ENCODE data around the gene GFRAL. TPM values are rescaled to one million over a fixed set of nuclear protein-coding genes. Genes with fewer than 3 reads are reported as not detected.

The GFRAL gene
- total RNA-seq, 2 donors from 2014 or later = not detected

GRCh38 chr6:55388211-55388610 is 60.9 kb downstream of the GFRAL start:
- Mint-ChIP-seq H3K4me1 (no peaks in the 10 kb centered on the region), H3K27me3 (no peaks in the 10 kb centered on the region), H3K27ac (no peak overlapping the region), H3K4me3 (no peak overlapping the region), H3K9me3 (peaks cover 16% of the 10 kb centered on the region), H3K36me3 (ENCODE audit: low read depth) (no peaks in the 10 kb centered on the region)
- ATAC-seq (replicated peaks) = no peak

GRCh38 chr6:55395871-55396270 is 68.6 kb downstream of the GFRAL start:
- no peak for ATAC-seq (replicated peaks)
- H3K4me1 Mint-ChIP-seq = no peaks in the 10 kb centered on the region
- no peak overlapping the region for H3K4me3 Mint-ChIP-seq
- H3K27me3 Mint-ChIP-seq = no peaks in the 10 kb centered on the region
- no peaks in the 10 kb centered on the region for H3K36me3 Mint-ChIP-seq (ENCODE audit: low read depth)
- H3K27ac Mint-ChIP-seq = no peak overlapping the region
- peaks cover 12% of the 10 kb centered on the region for H3K9me3 Mint-ChIP-seq

GRCh38 chr6:55397986-55398385 is 70.7 kb downstream of the GFRAL start:
- Mint-ChIP-seq H3K9me3 (peaks cover 5% of the 10 kb centered on the region), H3K4me3 (no peak overlapping the region), H3K27me3 (no peaks in the 10 kb centered on the region), H3K4me1 (no peaks in the 10 kb centered on the region), H3K27ac (no peak overlapping the region), H3K36me3 (ENCODE audit: low read depth) (no peaks in the 10 kb centered on the region)
- ATAC-seq (replicated peaks) = no peak

GRCh38 chr6:55399351-55399750 is 72.1 kb downstream of the GFRAL start:
- no peaks in the 10 kb centered on the region for H3K36me3 Mint-ChIP-seq (ENCODE audit: low read depth)
- H3K27me3 Mint-ChIP-seq = no peaks in the 10 kb centered on the region
- no peak overlapping the region for H3K4me3 Mint-ChIP-seq
- no peaks in the 10 kb centered on the region for H3K4me1 Mint-ChIP-seq
- no peak for ATAC-seq (replicated peaks)
- no peak overlapping the region for H3K27ac Mint-ChIP-seq
- peaks cover 8% of the 10 kb centered on the region for H3K9me3 Mint-ChIP-seq

- Mint-ChIP-seq H3K27me3 (no peaks in the 10 kb centered on the region), H3K4me3 (no peak overlapping the region), H3K36me3 (ENCODE audit: low read depth) (no peaks in the 10 kb centered on the region), H3K9me3 (peaks cover 17% of the 10 kb centered on the region), H3K4me1 (no peaks in the 10 kb centered on the region), H3K27ac (no peak overlapping the region)
- ATAC-seq (replicated peaks) = no peak
Measured at GRCh38 chr6:55405474-55406235, 78.4 kb downstream of the GFRAL start.

- Mint-ChIP-seq H3K36me3 (ENCODE audit: low read depth) (no peaks in the 10 kb centered on the region), H3K27me3 (no peaks in the 10 kb centered on the region), H3K4me3 (no peak overlapping the region), H3K4me1 (no peaks in the 10 kb centered on the region), H3K27ac (no peak overlapping the region), H3K9me3 (peaks cover 16% of the 10 kb centered on the region)
- no peak for ATAC-seq (replicated peaks)
Measured at GRCh38 chr6:55410674-55411073, 83.4 kb downstream of the GFRAL start.

- no peaks in the 10 kb centered on the region for H3K4me1 Mint-ChIP-seq
- no peak for ATAC-seq (replicated peaks)
- peaks cover 13% of the 10 kb centered on the region for H3K9me3 Mint-ChIP-seq
- H3K4me3 Mint-ChIP-seq = no peak overlapping the region
- H3K27me3 Mint-ChIP-seq = no peaks in the 10 kb centered on the region
- H3K27ac Mint-ChIP-seq = no peak overlapping the region
- H3K36me3 Mint-ChIP-seq (ENCODE audit: low read depth) = no peaks in the 10 kb centered on the region
Measured at GRCh38 chr6:55423933-55424332, 96.7 kb downstream of the GFRAL start.

- Mint-ChIP-seq H3K4me3 (no peak overlapping the region), H3K27me3 (no peaks in the 10 kb centered on the region), H3K27ac (no peak overlapping the region), H3K4me1 (no peaks in the 10 kb centered on the region), H3K9me3 (peaks cover 25% of the 10 kb centered on the region), H3K36me3 (ENCODE audit: low read depth) (no peaks in the 10 kb centered on the region)
- no peak for ATAC-seq (replicated peaks)
Measured at GRCh38 chr6:55433446-55434130, 106.3 kb downstream of the GFRAL start.

- H3K27me3 Mint-ChIP-seq = no peaks in the 10 kb centered on the region
- H3K4me1 Mint-ChIP-seq = no peaks in the 10 kb centered on the region
- H3K4me3 Mint-ChIP-seq = no peak overlapping the region
- H3K27ac Mint-ChIP-seq = no peak overlapping the region
- no peaks in the 10 kb centered on the region for H3K36me3 Mint-ChIP-seq (ENCODE audit: low read depth)
- peaks cover 20% of the 10 kb centered on the region for H3K9me3 Mint-ChIP-seq
- no peak for ATAC-seq (replicated peaks)
Measured at GRCh38 chr6:55437141-55437540, 109.9 kb downstream of the GFRAL start.

- Mint-ChIP-seq H3K27me3 (no peaks in the 10 kb centered on the region), H3K4me3 (no peak overlapping the region), H3K36me3 (ENCODE audit: low read depth) (no peaks in the 10 kb centered on the region), H3K9me3 (peaks cover 19% of the 10 kb centered on the region), H3K27ac (no peak overlapping the region), H3K4me1 (no peaks in the 10 kb centered on the region)
- ATAC-seq (replicated peaks) = no peak
Measured at GRCh38 chr6:55438203-55438602, 110.9 kb downstream of the GFRAL start.

GRCh38 chr6:55443238-55444134 is 116.2 kb downstream of the GFRAL start:
- Mint-ChIP-seq H3K36me3 (ENCODE audit: low read depth) (no peaks in the 10 kb centered on the region), H3K4me3 (no peak overlapping the region)

GRCh38 chr6:55445648-55446204 is 118.5 kb downstream of the GFRAL start:
- Mint-ChIP-seq H3K9me3 (peaks cover 12% of the 10 kb centered on the region), H3K4me3 (no peak overlapping the region), H3K4me1 (no peaks in the 10 kb centered on the region), H3K27ac (no peak overlapping the region), H3K36me3 (ENCODE audit: low read depth) (no peaks in the 10 kb centered on the region), H3K27me3 (no peaks in the 10 kb centered on the region)
- no peak for ATAC-seq (replicated peaks)

More at GRCh38 chr6:55443238-55444134, 116.2 kb downstream of the GFRAL start:
- no peaks in the 10 kb centered on the region for H3K27me3 Mint-ChIP-seq
- H3K27ac Mint-ChIP-seq = no peak overlapping the region
- no peak for ATAC-seq (replicated peaks)
- H3K9me3 Mint-ChIP-seq = peaks cover under 1% of the 10 kb centered on the region
- H3K4me1 Mint-ChIP-seq = no peaks in the 10 kb centered on the region

GRCh38 chr6:55447891-55448290 is 120.6 kb downstream of the GFRAL start:
- Mint-ChIP-seq H3K36me3 (ENCODE audit: low read depth) (no peaks in the 10 kb centered on the region), H3K27ac (no peak overlapping the region), H3K4me1 (no peaks in the 10 kb centered on the region), H3K9me3 (peaks cover 18% of the 10 kb centered on the region), H3K4me3 (no peak overlapping the region), H3K27me3 (no peaks in the 10 kb centered on the region)
- no peak for ATAC-seq (replicated peaks)

GRCh38 chr6:55448451-55448850 is 121.2 kb downstream of the GFRAL start:
- H3K27ac Mint-ChIP-seq = no peak overlapping the region

More at GRCh38 chr6:55448451-55448850, 121.2 kb downstream of the GFRAL start:
- no peak overlapping the region for H3K4me3 Mint-ChIP-seq
- no peaks in the 10 kb centered on the region for H3K36me3 Mint-ChIP-seq (ENCODE audit: low read depth)
- H3K4me1 Mint-ChIP-seq = no peaks in the 10 kb centered on the region
- no peak for ATAC-seq (replicated peaks)
- H3K27me3 Mint-ChIP-seq = no peaks in the 10 kb centered on the region
- peaks cover 19% of the 10 kb centered on the region for H3K9me3 Mint-ChIP-seq
